ENCODE data around the gene MCOLN2.
A peak's percentile ranks its signal among the peaks of the same experiment; 100 is the strongest.

Gene MCOLN2

GRCh38 chr1:84961316-84961715 is 35.6 kb downstream of the MCOLN2 start:
- ChIA-PET POLR2A (no interaction called here), CTCF (interaction anchor here (0.6 to 1.1 kb wide), 2 partner anchors 10 to 298 kb away, joined by 3 to 8 read pairs; partner anchors contain the start of gene C1orf52)
- peaks cover 0 to 4% of the 10 kb centered on the region in 2 experiments; a peak in 2 of 3 replicates for H3K36me3 ChIP-seq (ENCODE audit: control insufficient read depth in 2 of 2, insufficient read depth in 1 of 2, low read length in 2 of 2)
- H3K27ac ChIP-seq (ENCODE audit: extremely low read depth, low read depth, low read length), result no peak overlapping the region
- TF ChIP-seq WT1 (tag by site-specific recombination; IDR thresholded peaks at IDR 0.05), result no peak
- TF ChIP-seq ZNF660 (tag by site-specific recombination; IDR thresholded peaks at IDR 0.05), result no peak
- TF ChIP-seq, protein P1, sequence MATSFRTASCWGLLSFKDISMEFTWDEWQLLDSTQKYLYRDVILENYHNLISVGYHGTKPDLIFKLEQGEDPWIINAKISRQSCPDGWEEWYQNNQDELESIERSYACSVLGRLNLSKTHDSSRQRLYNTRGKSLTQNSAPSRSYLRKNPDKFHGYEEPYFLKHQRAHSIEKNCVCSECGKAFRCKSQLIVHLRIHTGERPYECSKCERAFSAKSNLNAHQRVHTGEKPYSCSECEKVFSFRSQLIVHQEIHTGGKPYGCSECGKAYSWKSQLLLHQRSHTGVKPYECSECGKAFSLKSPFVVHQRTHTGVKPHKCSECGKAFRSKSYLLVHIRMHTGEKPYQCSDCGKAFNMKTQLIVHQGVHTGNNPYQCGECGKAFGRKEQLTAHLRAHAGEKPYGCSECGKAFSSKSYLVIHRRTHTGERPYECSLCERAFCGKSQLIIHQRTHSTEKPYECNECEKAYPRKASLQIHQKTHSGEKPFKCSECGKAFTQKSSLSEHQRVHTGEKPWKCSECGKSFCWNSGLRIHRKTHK (tag by site-specific recombination; IDR thresholded peaks at IDR 0.05), result no peak
- no peak for TF ChIP-seq ZXDB (tag by site-specific recombination; IDR thresholded peaks at IDR 0.05)
- TF ChIP-seq ZNF624 (tag by site-specific recombination; IDR thresholded peaks at IDR 0.05), result no peak
- no peak for TF ChIP-seq ZNF585B (tag by site-specific recombination; IDR thresholded peaks at IDR 0.05)
- no peak for TF ChIP-seq ZNF239 (tag by site-specific recombination; IDR thresholded peaks at IDR 0.05)
- TF ChIP-seq TCF7L2 (IDR thresholded peaks at IDR 0.05; ENCODE audit: borderline replicate concordance, low read depth, low read length), result no peak
- TF ChIP-seq, protein P2, sequence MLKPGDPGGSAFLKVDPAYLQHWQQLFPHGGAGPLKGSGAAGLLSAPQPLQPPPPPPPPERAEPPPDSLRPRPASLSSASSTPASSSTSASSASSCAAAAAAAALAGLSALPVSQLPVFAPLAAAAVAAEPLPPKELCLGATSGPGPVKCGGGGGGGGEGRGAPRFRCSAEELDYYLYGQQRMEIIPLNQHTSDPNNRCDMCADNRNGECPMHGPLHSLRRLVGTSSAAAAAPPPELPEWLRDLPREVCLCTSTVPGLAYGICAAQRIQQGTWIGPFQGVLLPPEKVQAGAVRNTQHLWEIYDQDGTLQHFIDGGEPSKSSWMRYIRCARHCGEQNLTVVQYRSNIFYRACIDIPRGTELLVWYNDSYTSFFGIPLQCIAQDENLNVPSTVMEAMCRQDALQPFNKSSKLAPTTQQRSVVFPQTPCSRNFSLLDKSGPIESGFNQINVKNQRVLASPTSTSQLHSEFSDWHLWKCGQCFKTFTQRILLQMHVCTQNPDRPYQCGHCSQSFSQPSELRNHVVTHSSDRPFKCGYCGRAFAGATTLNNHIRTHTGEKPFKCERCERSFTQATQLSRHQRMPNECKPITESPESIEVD (tag by site-specific recombination; IDR thresholded peaks at IDR 0.05), result no peak
- H3K4me1 ChIP-seq (ENCODE audit: control insufficient read depth, insufficient read depth, low read length), result no peaks in the 10 kb centered on the region
- H3K4me3 ChIP-seq (ENCODE audit: low read depth, low read length), result no peak overlapping the region
- no peaks in the 10 kb centered on the region for H3K9me3 ChIP-seq (ENCODE audit: control insufficient read depth, insufficient read depth, low read depth, low read length)

DNA sequence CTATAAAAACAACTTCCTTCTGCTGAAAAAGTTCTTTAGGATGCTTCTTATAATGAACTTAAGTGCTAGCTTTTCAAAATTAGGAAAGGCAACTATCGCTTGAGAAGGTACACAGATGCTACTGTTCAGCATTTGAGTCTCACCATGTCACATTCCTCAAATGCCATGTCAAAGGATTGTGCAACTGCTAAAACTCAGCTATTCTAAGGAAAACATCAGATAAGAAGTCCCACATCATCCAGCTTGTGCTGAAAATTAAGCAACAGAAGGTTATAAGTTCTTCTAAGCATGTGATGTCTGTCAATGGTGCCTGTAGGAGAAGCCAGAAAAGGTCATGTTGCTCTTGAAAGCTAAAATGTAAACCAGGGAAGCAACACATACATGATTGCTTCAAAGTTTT is 36.5 kb downstream of the MCOLN2 start:
- Histone ChIP-seq H3K9me3 (ENCODE audit: control insufficient read depth, insufficient read depth, low read depth, low read length) (no peaks in the 10 kb centered on the region), H3K27ac (ENCODE audit: extremely low read depth, low read depth, low read length) (no peak overlapping the region), H3K36me3 (ENCODE audit: control insufficient read depth in 2 of 2, insufficient read depth in 1 of 2, low read length in 2 of 2) (peaks cover 0 to 7% of the 10 kb centered on the region in 2 experiments; a peak in 2 of 3 replicates), H3K4me3 (ENCODE audit: low read depth, low read length) (no peak overlapping the region), H3K4me1 (ENCODE audit: control insufficient read depth, insufficient read depth, low read length) (no peaks in the 10 kb centered on the region)
- TF ChIP-seq ZBTB7A (tag by site-specific recombination; IDR thresholded peaks at IDR 0.05; ENCODE audit: low read depth) (no peak), PRDM1 (tag by site-specific recombination; IDR thresholded peaks at IDR 0.05) (0 out of 2 replicates have a peak, but pooled peaks have one; percentile 7)
- ChIA-PET CTCF (interaction anchor here (0.6 to 5.2 kb wide), 5 partner anchors 16 to 1904 kb away, joined by 3 to 59 read pairs (median 5); partner anchors contain the start of gene C1orf52), POLR2A (no interaction called here)

GRCh38 chr1:84959294-84959693 is 37.6 kb downstream of the MCOLN2 start:
- no peaks in the 10 kb centered on the region for H3K4me1 ChIP-seq (ENCODE audit: control insufficient read depth, insufficient read depth, low read length)
- TF ChIP-seq ZNF777 (tag by site-specific recombination; IDR thresholded peaks at IDR 0.05; ENCODE audit: borderline replicate concordance) (no peak), PRDM1 (tag by site-specific recombination; IDR thresholded peaks at IDR 0.05) (peak; percentile 24; the same call in 1 of the 2 replicates)
- no peak overlapping the region for H3K27ac ChIP-seq (ENCODE audit: extremely low read depth, low read depth, low read length)
- H3K4me3 ChIP-seq (ENCODE audit: low read depth, low read length), result no peak overlapping the region
- ChIA-PET POLR2A (no interaction called here), CTCF (interaction anchor here (0.6 to 5.2 kb wide), 4 partner anchors 15 to 300 kb away, joined by 3 to 59 read pairs (median 6); partner anchors contain the start of gene C1orf52)
- H3K36me3 ChIP-seq (ENCODE audit: control insufficient read depth in 2 of 2, insufficient read depth in 1 of 2, low read length in 2 of 2), result peaks cover 0 to 7% of the 10 kb centered on the region in 2 experiments; a peak in 2 of 3 replicates
- H3K9me3 ChIP-seq (ENCODE audit: control insufficient read depth, insufficient read depth, low read depth, low read length), result no peaks in the 10 kb centered on the region

- Histone ChIP-seq H3K27ac (ENCODE audit: extremely low read depth, low read depth, low read length) (no peak overlapping the region), H3K9me3 (ENCODE audit: control insufficient read depth, insufficient read depth, low read depth, low read length) (no peaks in the 10 kb centered on the region), H3K36me3 (ENCODE audit: control insufficient read depth in 2 of 2, insufficient read depth in 1 of 2, low read length in 2 of 2) (peaks cover 0 to 4% of the 10 kb centered on the region in 2 experiments; a peak in 2 of 3 replicates), H3K4me1 (ENCODE audit: control insufficient read depth, insufficient read depth, low read length) (no peaks in the 10 kb centered on the region), H3K4me3 (ENCODE audit: low read depth, low read length) (no peak overlapping the region)
- CTCF ChIA-PET, result interaction anchor here (0.6 to 5.2 kb wide), 6 partner anchors 11 to 302 kb away, joined by 3 to 59 read pairs (median 6); partner anchors contain the start of gene C1orf52
- no peak for TF ChIP-seq KLF8 (tag by site-specific recombination; IDR thresholded peaks at IDR 0.05)
- no peak for TF ChIP-seq ZNF394 (tag by site-specific recombination; IDR thresholded peaks at IDR 0.05; ENCODE audit: borderline replicate concordance)
- TF ChIP-seq ZNF621 (tag by site-specific recombination; IDR thresholded peaks at IDR 0.05), result no peak
- POLR2A ChIA-PET, result no interaction called here
Measured at GRCh38 chr1:84957966-84958365, 38.9 kb downstream of the MCOLN2 start.

Data from HEK293 (cell line).